ENCODE measurements around the gene RNF31.
A peak's percentile ranks its signal among the peaks of the same experiment; 100 is the strongest.

Gene RNF31

GRCh38 chr14:24135834-24136683 lies 11.2 kb upstream of the RNF31 start, which contains the start of gene PSME1:
PSME1 (plus strand) TSS chr14:24136194; CDS start chr14:24136263, 69 bp downstream.
- DNase-seq (ENCODE audit: insufficient read length, low spot score) (peak; percentile 90), FAIRE-seq (no peak)
- TF ChIP-seq CTCF (IDR thresholded peaks at IDR 0.05; ENCODE audit: insufficient read depth, missing control alignments): no peak

GRCh38 chr14:24136684-24137528 lies 10.4 kb upstream of the RNF31 start:
- DNase-seq (ENCODE audit: insufficient read length, low spot score) (no peak), FAIRE-seq (no peak)
- no peak for TF ChIP-seq CTCF (IDR thresholded peaks at IDR 0.05; ENCODE audit: insufficient read depth, missing control alignments)

GRCh38 chr14:24137529-24138395 lies 9.5 kb upstream of the RNF31 start:
- DNase-seq (ENCODE audit: insufficient read length, low spot score) (no peak), FAIRE-seq (no peak)
- TF ChIP-seq CTCF (IDR thresholded peaks at IDR 0.05; ENCODE audit: insufficient read depth, missing control alignments): no peak

GRCh38 chr14:24138396-24139271 lies 8.7 kb upstream of the RNF31 start:
- no peak for DNase-seq (ENCODE audit: insufficient read length, low spot score)
- no peak for FAIRE-seq
- no peak for TF ChIP-seq CTCF (IDR thresholded peaks at IDR 0.05; ENCODE audit: insufficient read depth, missing control alignments)

- DNase-seq (ENCODE audit: insufficient read length, low spot score) (no peak), FAIRE-seq (no peak)
- TF ChIP-seq CTCF (IDR thresholded peaks at IDR 0.05; ENCODE audit: insufficient read depth, missing control alignments): no peak
Observed at GRCh38 chr14:24139272-24139934, 7.9 kb upstream of the RNF31 start.
